Measurements from ENCODE around the gene CLMN. TPM values are rescaled to one million over a fixed set of nuclear protein-coding genes. Genes with fewer than 3 reads are reported as not detected.
A peak's percentile ranks its signal among the peaks of the same experiment; 100 is the strongest.

The CLMN gene
- total RNA-seq, 1 donor from 2014 or later = 19.6 TPM

- Histone ChIP-seq H3K9me3 (no peaks in the 10 kb centered on the region), H3K4me3 (no peak overlapping the region), H3K4me1 (peaks cover 40% of the 10 kb centered on the region), H3K27me3 (no peaks in the 10 kb centered on the region), H3K36me3 (no peaks in the 10 kb centered on the region), H3K27ac (no peak overlapping the region)
- intact Hi-C loops (cut with DNase I) = no loop called here
- DNase-seq (ENCODE audit: extremely low spot score in 2 of 2) = peak in 1 of 2 donors; percentile 37
- TF ChIP-seq CTCF (IDR thresholded peaks at IDR 0.05) (no peak), POLR2A (IDR thresholded peaks at IDR 0.05) (no peak), POLR2AphosphoS5 (IDR thresholded peaks at IDR 0.05; ENCODE audit: insufficient read depth in 1 of 2, low read depth in 1 of 2) (no peak)
Measured at GRCh38 chr14:95257521-95257920, 62.2 kb downstream of the CLMN start.

- DNase-seq (ENCODE audit: extremely low spot score in 2 of 2) = no peak
- H3K27ac ChIP-seq = no peak overlapping the region
- intact Hi-C loops (cut with DNase I) = no loop called here
Measured at GRCh38 chr14:95256776-95257060, 63.0 kb downstream of the CLMN start.

GRCh38 chr14:95256002-95256775 is 63.5 kb downstream of the CLMN start:
- no peak for TF ChIP-seq POLR2AphosphoS5 (IDR thresholded peaks at IDR 0.05; ENCODE audit: insufficient read depth in 1 of 2, low read depth in 1 of 2)
- TF ChIP-seq CTCF (IDR thresholded peaks at IDR 0.05) = no peak
- no peak overlapping the region for H3K4me3 ChIP-seq
- H3K9me3 ChIP-seq = no peaks in the 10 kb centered on the region
- H3K27ac ChIP-seq = no peak overlapping the region
- DNase-seq (ENCODE audit: extremely low spot score in 2 of 2) = no peak
- no peaks in the 10 kb centered on the region for H3K36me3 ChIP-seq
- H3K27me3 ChIP-seq = no peaks in the 10 kb centered on the region
- H3K4me1 ChIP-seq = peaks cover 29% of the 10 kb centered on the region
- intact Hi-C loops (cut with DNase I) = no loop called here

More at GRCh38 chr14:95256776-95257060, 63.0 kb downstream of the CLMN start:
- H3K27me3 ChIP-seq = no peaks in the 10 kb centered on the region
- H3K4me3 ChIP-seq = no peak overlapping the region
- TF ChIP-seq CTCF (IDR thresholded peaks at IDR 0.05) = no peak
- no peak for TF ChIP-seq POLR2AphosphoS5 (IDR thresholded peaks at IDR 0.05; ENCODE audit: insufficient read depth in 1 of 2, low read depth in 1 of 2)
- no peak for TF ChIP-seq POLR2A (IDR thresholded peaks at IDR 0.05)
- H3K36me3 ChIP-seq = no peaks in the 10 kb centered on the region
- H3K9me3 ChIP-seq = no peaks in the 10 kb centered on the region
- peaks cover 34% of the 10 kb centered on the region for H3K4me1 ChIP-seq

GRCh38 chr14:95255487-95255886 is 64.2 kb downstream of the CLMN start:
- H3K4me3 ChIP-seq = no peak overlapping the region
- TF ChIP-seq CTCF (IDR thresholded peaks at IDR 0.05) = no peak
- TF ChIP-seq POLR2A (IDR thresholded peaks at IDR 0.05) = no peak
- peak in 1 of 2 donors; percentile 40 for TF ChIP-seq POLR2AphosphoS5 (IDR thresholded peaks at IDR 0.05; ENCODE audit: insufficient read depth in 1 of 2, low read depth in 1 of 2)
- intact Hi-C loops (cut with DNase I) = no loop called here
- H3K27ac ChIP-seq = no peak overlapping the region
- no peaks in the 10 kb centered on the region for H3K27me3 ChIP-seq
- peaks cover 29% of the 10 kb centered on the region for H3K4me1 ChIP-seq
- H3K36me3 ChIP-seq = no peaks in the 10 kb centered on the region
- no peak for DNase-seq (ENCODE audit: extremely low spot score in 2 of 2)
- no peaks in the 10 kb centered on the region for H3K9me3 ChIP-seq

- DNase-seq (ENCODE audit: extremely low spot score in 2 of 2) = no peak
- H3K27ac ChIP-seq = no peak overlapping the region
- no peaks in the 10 kb centered on the region for H3K27me3 ChIP-seq
- TF ChIP-seq POLR2A (IDR thresholded peaks at IDR 0.05) (no peak), POLR2AphosphoS5 (IDR thresholded peaks at IDR 0.05; ENCODE audit: insufficient read depth in 1 of 2, low read depth in 1 of 2) (no peak), CTCF (IDR thresholded peaks at IDR 0.05) (no peak)
- H3K4me1 ChIP-seq = peaks cover 29% of the 10 kb centered on the region
- no peak overlapping the region for H3K4me3 ChIP-seq
- intact Hi-C loops (cut with DNase I) = no loop called here
- no peaks in the 10 kb centered on the region for H3K36me3 ChIP-seq
- H3K9me3 ChIP-seq = no peaks in the 10 kb centered on the region
Measured at GRCh38 chr14:95255013-95255412, 64.7 kb downstream of the CLMN start.

All from vagina (tissue), 2 donors.